Hepatocyte (in vitro differentiated cells): ENCODE data around the gene SPOCK2.

Source experiments
- EZH2 ChIP-seq: fragments of 200-600 bp; sonication (generic); IDR thresholded peaks from 2 replicates; pipeline ENCODE4 v1.6.1; 2016; ENCODE audit warnings: antibody characterized with exemption, mild to moderate bottlenecking, borderline replicate concordance
- EZH2phosphoT487 ChIP-seq: fragments of 200-600 bp; sonication (generic); IDR thresholded peaks from one replicate; pipeline ENCODE4 v1.6.1; 2018; ENCODE audit warnings: antibody characterized with exemption, mild to moderate bottlenecking, low read depth, moderate library complexity; ENCODE audit not compliant: unreplicated experiment, severe bottlenecking
- TF ChIP-seq, protein P1 (sequence below): fragments of 200-600 bp; sonication (generic); IDR thresholded peaks from 2 replicates; pipeline ENCODE4 v1.5.1; 2016; ENCODE audit warnings: antibody characterized with exemption, mild to moderate bottlenecking; ENCODE audit not compliant: poor library complexity

DNA sequence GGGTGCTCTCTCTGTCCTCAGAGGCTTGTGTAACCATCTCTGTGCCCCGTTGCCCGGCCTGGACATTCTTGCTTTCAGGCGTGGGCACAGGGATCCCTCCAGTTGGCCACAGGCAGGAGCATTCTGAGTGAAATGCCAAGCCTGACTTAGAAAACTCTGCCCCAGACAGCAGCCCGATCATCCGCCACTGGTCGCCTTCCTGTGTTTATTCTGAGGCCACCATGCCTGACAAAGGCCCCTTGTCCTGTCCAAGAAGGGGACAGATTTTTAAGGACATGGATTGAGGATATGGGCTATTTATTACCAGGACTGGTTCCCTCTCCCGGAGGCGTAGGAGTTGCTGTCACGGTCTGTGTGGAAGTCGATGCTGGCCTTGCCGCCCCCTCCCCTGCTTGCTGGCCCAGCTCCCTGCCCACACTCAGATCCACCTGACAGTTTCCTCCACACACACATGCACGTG is 54.3 kb downstream of the SPOCK2 start:
- TF ChIP-seq EZH2phosphoT487 = no peak
- TF ChIP-seq, protein P1, sequence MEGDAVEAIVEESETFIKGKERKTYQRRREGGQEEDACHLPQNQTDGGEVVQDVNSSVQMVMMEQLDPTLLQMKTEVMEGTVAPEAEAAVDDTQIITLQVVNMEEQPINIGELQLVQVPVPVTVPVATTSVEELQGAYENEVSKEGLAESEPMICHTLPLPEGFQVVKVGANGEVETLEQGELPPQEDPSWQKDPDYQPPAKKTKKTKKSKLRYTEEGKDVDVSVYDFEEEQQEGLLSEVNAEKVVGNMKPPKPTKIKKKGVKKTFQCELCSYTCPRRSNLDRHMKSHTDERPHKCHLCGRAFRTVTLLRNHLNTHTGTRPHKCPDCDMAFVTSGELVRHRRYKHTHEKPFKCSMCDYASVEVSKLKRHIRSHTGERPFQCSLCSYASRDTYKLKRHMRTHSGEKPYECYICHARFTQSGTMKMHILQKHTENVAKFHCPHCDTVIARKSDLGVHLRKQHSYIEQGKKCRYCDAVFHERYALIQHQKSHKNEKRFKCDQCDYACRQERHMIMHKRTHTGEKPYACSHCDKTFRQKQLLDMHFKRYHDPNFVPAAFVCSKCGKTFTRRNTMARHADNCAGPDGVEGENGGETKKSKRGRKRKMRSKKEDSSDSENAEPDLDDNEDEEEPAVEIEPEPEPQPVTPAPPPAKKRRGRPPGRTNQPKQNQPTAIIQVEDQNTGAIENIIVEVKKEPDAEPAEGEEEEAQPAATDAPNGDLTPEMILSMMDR = no peak
- TF ChIP-seq EZH2 = no peak
